Endothelial cell of umbilical vein (primary cell): ENCODE measurements around the gene CUEDC1. TPM values are rescaled to one million over a fixed set of nuclear protein-coding genes. Genes with fewer than 3 reads are reported as not detected.

Experiments
- BruUV-seq: library from RNA; stranded (reverse); fragments of 400-500 nt; replicated peaks from 2 replicates; lab custom pipeline; 2021; lab: Mats Ljungman, UMichigan
- CTCF ChIA-PET: fragments of 300-600, 350-600 bp; sonication (Branson Sonifier 250); formaldehyde crosslinking; loops from one replicate; lab custom pipeline; 2021; ENCODE audit warnings: antibody characterized with exemption, inconsistent platforms; lab: Charles Lee
- POLR2A ChIA-PET: fragments of 300-600, 350-600 bp; sonication (Branson Sonifier 250); formaldehyde crosslinking; loops from one replicate; lab custom pipeline; 2021; ENCODE audit warnings: antibody characterized with exemption, inconsistent platforms; lab: Charles Lee
- DNase-seq: peaks from one replicate; pipeline ENCODE4 v3.0.0-alpha.2; 2011; ENCODE audit warnings: low read depth, low spot score
- FAIRE-seq: peaks from 2 replicates; lab custom pipeline; 2011; peaks lifted over from hg19 to GRCh38; lab: Jason Lieb, UNC
- H2AFZ ChIP-seq: 2 replicates; pipeline ENCODE4 v1.6.0; 2012; ENCODE audit warnings: low read depth, low read length, control low read depth, inconsistent platforms
- H3K27ac ChIP-seq: 2 replicates; pipeline ENCODE4 v1.5.1; 2011; ENCODE audit warnings: low read depth, mild to moderate bottlenecking, control low read depth, low read length, moderate library complexity; ENCODE audit not compliant: insufficient read depth
- H3K27me3 ChIP-seq, 2 experiments: 2 replicates each; pipeline versions ENCODE4 v1.6.0 to v1.6.1; 2011; ENCODE audit warnings: low read length in 2 of 2, mixed read lengths in 1 of 2; ENCODE audit not compliant: control insufficient read depth in 2 of 2, insufficient read depth in 2 of 2
- H3K36me3 ChIP-seq, 2 experiments: 2 replicates in 1 of 2; 3 replicates in 1 of 2; pipeline ENCODE4 v1.5.1; 2011; ENCODE audit warnings: low read length in 2 of 2, mild to moderate bottlenecking in 1 of 2, moderate library complexity in 1 of 2; ENCODE audit not compliant: control insufficient read depth in 2 of 2, insufficient read depth in 2 of 2; ENCODE audit errors: extremely low read depth in 1 of 2
- H3K4me1 ChIP-seq: 3 replicates; pipeline ENCODE4 v1.5.1; 2011; ENCODE audit warnings: mild to moderate bottlenecking, low read length; ENCODE audit not compliant: control insufficient read depth, insufficient read depth; ENCODE audit errors: extremely low read depth
- H3K4me2 ChIP-seq: 2 replicates; pipeline ENCODE4 v1.6.1; 2011; ENCODE audit warnings: low read length, control low read depth, mixed read lengths; ENCODE audit not compliant: insufficient read depth
- H3K4me3 ChIP-seq, 3 experiments: fragments of 200-600 bp in 1 of 3; sonication (generic), shearing (Covaris generic) in 1 of 3; replicated peaks in 1 of 3; 2 replicates each; pipeline ENCODE4 v1.5.1; 2011 to 2016; ENCODE audit warnings: control low read depth in 3 of 3, low read length in 3 of 3, mild to moderate bottlenecking in 2 of 3, inconsistent platforms in 1 of 3, low read depth in 1 of 3, moderate library complexity in 1 of 3; ENCODE audit not compliant: insufficient read depth in 1 of 3
- H3K79me2 ChIP-seq: 2 replicates; pipeline ENCODE4 v1.6.0; 2012; ENCODE audit warnings: low read length, inconsistent platforms; ENCODE audit not compliant: control insufficient read depth, insufficient read depth
- H3K9ac ChIP-seq: replicated peaks from 2 replicates; pipeline ENCODE3; 2011; ENCODE audit warnings: low read length, control low read depth; ENCODE audit not compliant: insufficient read depth; ENCODE audit errors: extremely low read depth
- H3K9me1 ChIP-seq: replicated peaks from 3 replicates; pipeline ENCODE4 v1.6.0; 2011; ENCODE audit warnings: mild to moderate bottlenecking, low read length; ENCODE audit not compliant: control insufficient read depth, insufficient read depth; ENCODE audit errors: extremely low read depth
- H3K9me3 ChIP-seq: replicated peaks from 2 replicates; pipeline ENCODE4 v1.5.1; 2012; ENCODE audit warnings: low read length, inconsistent platforms; ENCODE audit not compliant: control insufficient read depth, insufficient read depth
- H4K20me1 ChIP-seq: replicated peaks from 2 replicates; pipeline ENCODE3; 2011; ENCODE audit warnings: mild to moderate bottlenecking, low read length; ENCODE audit not compliant: control insufficient read depth, insufficient read depth; ENCODE audit errors: extremely low read depth
- CTCF ChIP-seq, 2 donors: IDR thresholded peaks; 1 replicate in 1 of 2; 2 replicates in 1 of 2; pipeline ENCODE4 v1.5.1; 2011; ENCODE audit warnings: low read length in 2 of 2, mild to moderate bottlenecking in 2 of 2, moderate library complexity in 2 of 2, control low read depth in 1 of 2, inconsistent platforms in 1 of 2, low read depth in 1 of 2; ENCODE audit not compliant: insufficient read depth in 1 of 2; ENCODE audit errors: extremely low read depth in 1 of 2
- EZH2 ChIP-seq: IDR thresholded peaks from 2 replicates; pipeline ENCODE4 v1.6.1; 2012; ENCODE audit warnings: borderline replicate concordance, low read depth, mild to moderate bottlenecking, moderate library complexity, low read length, inconsistent platforms; ENCODE audit not compliant: severe bottlenecking
- FOS ChIP-seq: IDR thresholded peaks from 2 replicates; pipeline ENCODE4 v1.6.1; 2011; ENCODE audit warnings: mild to moderate bottlenecking, low read length, moderate library complexity, borderline replicate concordance; ENCODE audit not compliant: insufficient read depth
- GATA2 ChIP-seq: IDR thresholded peaks from 2 replicates; pipeline ENCODE4 v1.7.0; 2011; ENCODE audit warnings: low read depth, mild to moderate bottlenecking, moderate library complexity, mixed read lengths, low read length; ENCODE audit not compliant: insufficient read length, insufficient read depth
- JUN ChIP-seq: IDR thresholded peaks from 2 replicates; pipeline ENCODE4 v1.6.1; 2011; ENCODE audit warnings: borderline replicate concordance, low read depth; ENCODE audit not compliant: insufficient read length, insufficient read depth
- MAX ChIP-seq: IDR thresholded peaks from 2 replicates; pipeline ENCODE4 v1.6.1; 2011; ENCODE audit not compliant: insufficient read depth, insufficient read length
- MYC ChIP-seq: IDR thresholded peaks from one replicate; pipeline ENCODE4 v1.6.1; 2011; ENCODE audit warnings: mild to moderate bottlenecking, low read depth, low read length
- POLR2A ChIP-seq: IDR thresholded peaks from 2 replicates; pipeline ENCODE4 v1.6.1; 2012; ENCODE audit warnings: low read depth, mild to moderate bottlenecking, control low read depth, low read length
- POLR2AphosphoS5 ChIP-seq: IDR thresholded peaks from 2 replicates; pipeline ENCODE4 v1.6.1; 2012; ENCODE audit warnings: low read depth, mild to moderate bottlenecking, control low read depth, low read length, moderate library complexity; ENCODE audit not compliant: insufficient read depth
- dilution Hi-C: fragments of 300-500 bp; cut with MboI; formaldehyde crosslinking; loops from one replicate; pipeline ENCODE4 v1.15.0; 2019; ENCODE audit warnings: low sequenced_read_pairs; ENCODE audit not compliant: extremely low pct_ligation_motif_present
- intact Hi-C: fragments of 100-400 bp; cut with micrococcal nuclease; formaldehyde crosslinking; loops from one replicate; pipeline ENCODE4 v1.10.0; 2022
- polyA plus RNA-seq, 4 experiments: library from polyadenylated mRNA; depleted of rRNA in 3 of 4; stranded (reverse) in 3 of 4; unstranded in 1 of 4; fragments of >200 nt; gene quantifications; 2 replicates each; pipeline versions ENCODE4 v1.2.1 to v1.2.3, GENCODE V29; 2011 to 2012; ENCODE audit warnings: missing spikeins in 1 of 4
- total RNA-seq: library from RNA; stranded (reverse); gene quantifications from 2 replicates; pipeline ENCODE4 v1.2.3, GENCODE V29; 2021

The CUEDC1 gene
- total and polyA plus RNA-seq, 2 donors (not counting 3 experiments of a cell fraction or from before 2014, with no cell fraction given): 15.8 to 27.7 TPM

DNA sequence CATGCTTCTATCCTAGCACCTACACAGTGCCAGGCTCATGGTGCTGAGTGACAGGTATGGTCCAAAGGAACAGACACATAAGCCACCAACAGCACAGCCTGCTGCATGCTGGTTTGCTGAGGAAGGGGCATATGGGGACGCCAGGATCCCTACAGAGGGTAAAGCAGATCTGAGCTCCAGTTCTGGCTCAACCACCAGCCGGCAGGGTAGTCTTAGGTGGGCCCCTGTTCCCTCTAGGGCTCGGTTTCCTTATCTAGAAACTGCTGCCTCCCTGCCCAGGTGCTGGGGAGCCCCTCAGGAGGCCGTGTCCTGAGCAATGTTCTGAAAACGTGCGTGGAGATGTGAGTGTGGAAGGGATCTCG, 81.2 kb downstream of the CUEDC1 start:
- peaks cover 0 to 2% of the 10 kb centered on the region in 2 experiments for H3K36me3 ChIP-seq
- FAIRE-seq (no peak), DNase-seq (no peak)
- H3K4me1 ChIP-seq: peaks cover 57% of the 10 kb centered on the region
- H3K27me3 ChIP-seq: no peaks in the 10 kb centered on the region
- H3K9me3 ChIP-seq: no peaks in the 10 kb centered on the region
- H3K4me2 ChIP-seq: no peak overlapping the region
- H2AFZ ChIP-seq: no peak overlapping the region
- dilution Hi-C loops: loop anchor here (25.0 kb wide), 1 partner anchor 113 kb away; the partner anchor contains the start of gene VEZF1
- TF ChIP-seq MAX (no peak), POLR2A (no peak), EZH2 (no peak), JUN (no peak), MYC (no peak), POLR2AphosphoS5 (no peak), GATA2 (no peak), FOS (no peak), CTCF (IDR thresholded peaks at IDR 0.05; ENCODE audit: extremely low read depth in 1 of 2, insufficient read depth in 1 of 2, low read depth in 1 of 2, low read length in 2 of 2) (no peak)
- H3K79me2 ChIP-seq: no peaks in the 10 kb centered on the region
- peak overlapping the region; percentile 82 for H3K27ac ChIP-seq
- BruUV-seq: TSS peak; percentile 54
- H3K9me1 ChIP-seq: no peaks in the 10 kb centered on the region
- no peaks in the 10 kb centered on the region for H4K20me1 ChIP-seq
- H3K9ac ChIP-seq: peak overlapping the region; percentile 47
- intact Hi-C loops: no loop called here
- CTCF ChIA-PET: interaction anchor here (0.7 to 11.3 kb wide), 15 partner anchors 16 to 133 kb away, joined by 3 to 202 read pairs (median 11); partner anchors contain the start of genes CUEDC1, MRPS23 and SRSF1
- H3K4me3 ChIP-seq: no peak overlapping the region
- POLR2A ChIA-PET: interaction anchor here (1.0 to 2.0 kb wide), 7 partner anchors 14 to 133 kb away, joined by 3 to 9 read pairs (median 6); partner anchors contain the start of gene SRSF1
